Activated gamma-delta T cell treated with anti-CD3 and anti-CD28 coated beads, Interleukin-2, amount 50 U/mL, for 16 hours (primary cell): ENCODE measurements around the gene DDX20.

Source experiments
- DNase-seq: peaks from one replicate; pipeline ENCODE4 v3.0.0-alpha.2; 2020; ENCODE audit warnings: low read depth

The DDX20 gene

GRCh38 chr1:111750856-111751255 is 4.8 kb upstream of the DDX20 start:
- no peak for DNase-seq

- DNase-seq, result no peak
Observed at GRCh38 chr1:111751906-111752575, 3.7 kb upstream of the DDX20 start.

- DNase-seq, result no peak
Observed at GRCh38 chr1:111754984-111755330, 744 bp upstream of the DDX20 start.

GRCh38 chr1:111756124-111756513 is 418 bp downstream of the DDX20 start:
- no peak for DNase-seq

DNA sequence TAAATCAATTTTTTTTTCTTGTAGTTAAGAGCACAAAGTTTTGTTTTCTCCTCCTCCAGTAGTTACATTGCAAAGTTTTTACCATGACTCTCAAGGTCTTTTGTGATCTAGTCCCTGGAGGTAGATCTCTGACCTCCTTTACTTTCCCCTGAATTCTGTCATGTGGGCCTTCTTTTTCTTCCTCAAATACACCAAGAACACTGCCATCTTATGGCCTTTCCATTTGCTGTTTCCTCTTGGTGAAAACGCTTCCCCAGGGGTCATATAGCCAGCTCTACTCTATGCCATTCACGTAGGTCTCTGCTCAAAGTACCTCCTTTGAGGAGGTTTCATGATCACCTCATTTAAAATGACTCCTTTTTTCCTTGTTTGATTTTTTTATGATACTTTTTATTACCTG is 2.7 kb downstream of the DDX20 start:
- no peak for DNase-seq

GRCh38 chr1:111761717-111762116 is 6.0 kb downstream of the DDX20 start:
- no peak for DNase-seq

DNA sequence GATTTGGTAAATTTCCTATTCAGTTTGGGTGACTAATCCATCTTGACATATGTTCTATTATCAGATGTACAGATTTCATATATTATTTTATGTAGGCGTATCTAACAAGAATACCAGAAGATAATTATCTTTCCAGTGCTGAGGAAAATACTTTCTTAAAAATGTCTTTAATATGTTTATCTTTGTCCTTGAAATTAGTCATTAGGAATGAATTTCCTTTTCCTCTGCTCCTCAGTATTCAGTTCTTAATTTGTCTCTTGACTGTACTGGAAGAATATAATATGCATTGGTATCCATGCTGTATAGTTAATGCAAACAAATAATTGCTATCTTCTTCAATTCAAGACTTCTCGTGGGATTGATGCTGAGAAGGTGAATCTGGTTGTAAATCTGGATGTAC is 6.6 kb downstream of the DDX20 start:
- no peak for DNase-seq

DNA sequence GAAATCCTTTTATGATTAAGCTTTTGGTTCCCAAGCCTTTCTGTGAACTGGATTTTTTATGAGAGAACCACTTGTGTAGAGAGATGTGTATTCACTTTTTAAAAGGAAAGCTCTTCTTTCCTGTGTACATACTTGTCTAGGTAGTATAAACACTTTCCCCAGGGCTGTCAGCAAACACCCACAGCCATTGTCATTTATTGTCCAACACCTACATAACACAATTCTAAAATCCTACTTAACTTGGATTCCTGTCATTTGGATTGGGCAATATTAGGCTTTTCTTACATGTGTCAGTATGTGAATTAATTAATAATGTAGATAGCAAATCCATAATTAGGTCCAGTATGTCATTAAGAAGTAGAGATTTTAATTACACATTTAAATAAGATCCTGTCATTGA is 12.3 kb downstream of the DDX20 start:
- no peak for DNase-seq

DNA sequence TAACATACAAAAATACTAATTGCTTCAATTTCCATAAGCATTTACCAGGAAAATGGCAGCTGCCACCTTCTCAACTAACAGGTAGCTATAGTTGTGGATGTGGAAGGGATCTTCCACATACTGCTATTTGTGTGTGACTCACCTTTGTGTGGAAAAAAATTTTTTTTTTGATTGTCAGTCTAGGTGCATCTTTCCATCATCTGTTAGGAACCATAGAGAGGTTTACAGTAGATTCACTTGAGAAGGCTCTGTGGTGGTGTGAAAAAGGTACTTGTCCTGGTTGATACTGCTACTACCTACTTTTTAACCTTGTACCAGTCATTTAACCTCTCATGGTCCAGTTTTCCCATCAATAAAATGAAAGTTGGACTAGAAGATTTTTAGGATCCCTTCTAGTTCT is 12.9 kb downstream of the DDX20 start:
- DNase-seq, result no peak

DNA sequence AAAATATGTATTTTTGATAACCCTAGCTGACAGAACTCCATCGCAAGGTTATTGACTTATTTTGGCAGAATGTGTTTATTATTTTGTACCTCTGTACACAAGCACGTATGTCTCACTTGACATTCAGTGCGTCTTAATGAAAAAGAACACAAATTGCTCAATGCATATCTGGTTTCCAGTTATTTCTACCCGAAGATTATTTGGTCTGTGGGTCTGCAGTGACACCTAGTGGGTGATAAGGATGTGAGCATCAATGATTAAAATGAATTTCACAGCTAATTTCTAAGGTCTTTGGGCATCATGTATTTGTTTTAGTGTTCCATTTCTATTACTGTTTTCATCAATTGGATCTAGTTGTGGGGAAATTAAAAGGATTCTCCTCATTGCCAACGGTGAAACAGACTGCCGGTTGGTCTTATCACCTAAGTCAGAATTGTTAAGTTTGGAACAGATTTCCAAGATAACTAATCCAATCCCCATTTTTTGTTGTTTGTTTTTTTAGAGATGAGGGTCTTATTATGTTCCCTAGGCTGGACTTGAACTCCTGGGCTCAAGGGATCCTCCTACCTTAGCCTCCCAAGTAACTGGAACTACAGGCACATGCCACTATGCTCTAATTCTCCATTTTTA is 13.9 kb downstream of the DDX20 start:
- DNase-seq, result peak; percentile 21

DNA sequence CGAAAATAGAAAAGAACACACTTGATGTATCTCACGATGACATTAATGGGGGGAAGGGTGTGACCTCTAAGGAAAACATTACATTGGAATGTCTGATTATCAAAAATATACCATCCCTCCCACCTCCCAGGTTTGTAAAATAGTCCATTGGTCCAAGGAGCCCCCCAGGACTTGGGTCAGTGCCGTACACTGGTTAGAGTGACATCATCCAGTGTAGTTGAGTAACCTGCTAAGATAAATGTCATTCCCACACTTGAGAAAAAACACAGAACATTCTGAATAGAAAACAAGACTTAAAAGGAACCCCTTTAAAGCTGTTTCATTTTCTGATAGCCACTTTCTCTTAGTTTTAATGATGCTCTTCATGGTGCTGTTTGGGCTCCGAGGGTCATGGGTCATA is 15.2 kb downstream of the DDX20 start:
- DNase-seq, result no peak

DNA sequence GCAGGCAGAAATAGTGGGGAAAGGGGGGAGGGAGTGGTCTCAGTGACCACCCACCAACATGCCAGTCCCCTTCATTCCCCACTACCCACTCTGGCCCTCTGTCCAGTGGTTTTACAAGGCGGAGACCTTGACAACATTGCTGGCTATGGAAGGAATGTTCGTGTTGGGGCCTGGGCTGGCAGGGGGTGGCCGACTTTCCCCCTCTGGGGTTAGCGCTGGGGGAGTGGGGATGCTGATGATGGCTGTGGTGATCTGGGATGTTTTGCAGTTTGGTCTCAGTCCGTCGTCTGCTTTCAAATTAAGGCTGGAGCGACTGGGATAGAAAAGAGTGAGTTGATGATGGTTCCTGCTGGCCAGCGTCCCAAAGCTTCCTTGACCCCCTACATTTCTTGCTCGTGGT is 20.3 kb downstream of the DDX20 start:
- DNase-seq, result no peak

DNA sequence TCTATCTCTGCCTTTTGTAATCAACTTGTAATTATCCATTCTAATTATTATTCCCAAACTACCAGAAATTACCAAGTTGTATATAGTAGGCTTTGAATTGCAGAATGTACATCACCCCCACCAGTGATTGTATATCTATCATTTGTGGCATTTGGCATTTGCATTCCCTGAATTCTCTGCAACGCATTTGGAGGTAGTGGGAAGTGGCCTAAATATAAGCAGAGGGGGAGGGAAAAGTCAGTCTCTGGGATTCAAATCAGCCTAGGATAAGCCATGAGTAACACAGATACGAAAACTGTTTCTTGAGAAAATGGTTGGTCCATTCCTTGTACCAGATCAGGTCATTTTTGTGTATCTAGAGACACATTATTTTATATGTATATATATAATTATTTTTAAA is 20.7 kb downstream of the DDX20 start:
- DNase-seq, result no peak

DNA sequence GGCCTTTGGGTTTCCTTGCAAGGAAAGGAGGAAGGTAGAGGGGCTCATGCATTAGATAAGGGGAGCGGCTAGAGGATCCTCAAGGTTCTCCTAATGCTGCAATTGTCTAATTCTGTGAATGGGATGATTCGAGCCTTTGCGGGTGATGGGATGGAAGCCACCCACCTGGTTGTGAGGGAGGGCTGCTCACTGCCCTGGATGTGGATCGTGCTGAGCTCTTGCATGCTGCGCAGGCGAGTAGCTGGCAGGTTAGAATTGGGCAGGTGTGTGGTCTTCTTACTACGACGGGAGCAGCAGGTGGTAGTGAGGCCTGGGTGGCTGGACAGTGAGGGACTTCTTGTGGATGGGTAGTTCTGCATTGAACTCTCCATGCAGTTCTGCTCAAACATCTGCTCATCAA is 21.2 kb downstream of the DDX20 start:
- no peak for DNase-seq

GRCh38 chr1:111777301-111777700 is 21.6 kb downstream of the DDX20 start:
- no peak for DNase-seq

DNA sequence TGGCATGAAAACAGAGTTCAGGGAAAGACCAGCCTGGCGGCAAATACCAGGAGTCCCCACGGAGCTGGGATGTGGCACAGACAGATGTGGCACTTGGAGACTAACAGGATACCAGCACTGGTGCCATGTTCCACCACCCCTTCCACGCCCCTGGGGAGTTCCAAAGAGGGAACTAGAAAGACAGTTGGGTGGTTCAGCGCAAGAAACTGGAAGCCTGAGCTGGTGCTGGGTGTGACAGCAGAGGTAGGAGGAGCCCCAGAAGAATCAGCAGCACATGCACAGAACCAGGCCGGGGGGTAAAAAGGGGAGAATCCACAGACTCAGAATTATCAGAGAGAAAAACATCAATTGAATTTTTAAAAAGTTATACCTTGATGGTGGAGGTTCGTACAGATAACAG is 22.4 kb downstream of the DDX20 start:
- no peak for DNase-seq

GRCh38 chr1:111778541-111779051 is 22.9 kb downstream of the DDX20 start:
- no peak for DNase-seq

GRCh38 chr1:111779546-111779945 is 23.8 kb downstream of the DDX20 start:
- no peak for DNase-seq

- DNase-seq, result no peak
Observed at GRCh38 chr1:111784273-111784901, 28.7 kb downstream of the DDX20 start.

- DNase-seq, result no peak
Observed at GRCh38 chr1:111786669-111787207, 31.0 kb downstream of the DDX20 start.

DNA sequence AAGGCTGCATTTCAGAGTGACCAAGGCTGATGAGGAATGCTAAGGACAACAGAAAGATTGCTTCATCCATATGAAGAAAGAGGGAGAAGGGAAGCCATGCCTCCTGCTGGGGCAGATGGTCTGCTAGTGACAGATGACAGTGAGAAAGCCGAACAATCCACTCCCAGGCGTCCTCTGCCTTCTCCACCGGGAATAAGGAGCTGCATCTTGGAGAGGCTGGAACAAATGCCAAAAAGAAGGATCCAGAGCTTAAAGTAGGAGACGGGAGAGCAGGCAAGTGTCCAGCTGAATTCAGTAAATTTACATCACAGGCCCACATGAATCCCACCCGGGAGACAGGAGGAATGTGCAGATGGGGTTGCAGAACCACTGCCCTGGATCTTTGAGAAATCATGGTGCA is 33.4 kb downstream of the DDX20 start:
- no peak for DNase-seq

GRCh38 chr1:111789666-111790316 is 34.1 kb downstream of the DDX20 start:
- no peak for DNase-seq

DNA sequence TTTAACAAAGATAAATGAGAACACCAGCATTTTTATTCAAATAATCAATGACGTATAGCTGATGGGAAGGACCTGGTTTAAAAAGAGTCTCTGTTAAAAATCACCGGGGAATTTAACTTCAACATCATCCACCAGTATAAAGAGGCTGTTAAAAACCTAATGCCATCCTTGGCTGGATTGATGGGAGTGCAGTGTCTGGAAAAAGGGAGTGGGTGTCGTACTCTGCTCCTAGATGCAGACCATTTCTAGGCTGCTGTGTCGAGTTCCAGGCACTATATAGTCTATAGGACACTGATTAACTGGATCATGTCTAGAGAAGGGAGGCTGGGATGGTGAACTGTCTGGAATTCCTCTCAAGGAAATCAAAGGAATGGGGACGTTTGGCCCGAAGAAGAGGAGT is 36.1 kb downstream of the DDX20 start:
- no peak for DNase-seq
